HepG2 (cell line): Measurements from ENCODE around the gene EFNA3. TPM values are rescaled to one million over a fixed set of nuclear protein-coding genes. Genes with fewer than 3 reads are reported as not detected.

Source experiments
- KLF16 ChIP-seq, 2 experiments: sonication (generic) in 1 of 2; formaldehyde crosslinking in 1 of 2; IDR thresholded peaks; 2 replicates each; pipeline versions ENCODE4 v1.6.1 to v1.8.0; 2016 to 2023; ENCODE audit warnings: missing genetic modification reagents in 2 of 2, missing compliant biosample characterization in 1 of 2
- MTA3 ChIP-seq: sonication (generic); formaldehyde crosslinking; IDR thresholded peaks from 2 replicates; pipeline ENCODE4 v1.4.0; 2020; ENCODE audit warnings: missing genetic modification reagents
- NFE2L1 ChIP-seq: sonication (generic); formaldehyde crosslinking; IDR thresholded peaks from 2 replicates; pipeline ENCODE4 v1.4.0; 2020; ENCODE audit warnings: missing genetic modification reagents, mild to moderate bottlenecking, borderline replicate concordance
- RBM22 ChIP-seq: fragments of 200-400 bp; formaldehyde crosslinking; optimal IDR thresholded peaks from 2 replicates; pipeline ENCODE3; 2017; ENCODE audit warnings: mild to moderate bottlenecking, low read length, moderate library complexity
- U2AF1 ChIP-seq: fragments of 200-400 bp; formaldehyde crosslinking; optimal IDR thresholded peaks from 2 replicates; pipeline ENCODE3; 2017; ENCODE audit warnings: mild to moderate bottlenecking, low read depth, low read length
- ZMYM2 ChIP-seq: sonication (generic); formaldehyde crosslinking; IDR thresholded peaks from 2 replicates; pipeline ENCODE4 v1.8.0; 2022; ENCODE audit warnings: mild to moderate bottlenecking, missing genetic modification reagents
- ZNF160 ChIP-seq: sonication (generic); formaldehyde crosslinking; IDR thresholded peaks from 2 replicates; pipeline ENCODE4 v1.8.0; 2022; ENCODE audit warnings: mild to moderate bottlenecking, inconsistent platforms, missing genetic modification reagents
- ZNF296 ChIP-seq: sonication (generic); formaldehyde crosslinking; conservative IDR thresholded peaks from 2 replicates; pipeline ENCODE4 v1.5.0; 2020; ENCODE audit warnings: mild to moderate bottlenecking, missing genetic modification reagents
- ZNF574 ChIP-seq: sonication (generic); formaldehyde crosslinking; IDR thresholded peaks from 2 replicates; pipeline ENCODE4 v1.4.0; 2020; ENCODE audit warnings: missing genetic modification reagents
- ZNF615 ChIP-seq: sonication (generic); formaldehyde crosslinking; IDR thresholded peaks from 2 replicates; pipeline ENCODE4 v1.5.0; 2020; ENCODE audit warnings: mild to moderate bottlenecking, missing genetic modification reagents, borderline replicate concordance
- ZNF83 ChIP-seq: sonication (generic); formaldehyde crosslinking; IDR thresholded peaks from 2 replicates; pipeline ENCODE4 v1.4.0; 2020; ENCODE audit warnings: missing genetic modification reagents, mild to moderate bottlenecking, borderline replicate concordance
- polyA plus RNA-seq, 8 experiments: library from polyadenylated mRNA; depleted of rRNA in 3 of 8; stranded (reverse) in 7 of 8; unstranded in 1 of 8; fragments of >200 nt; fragmentation: Illumina TruSeq in 4 of 8; extraction: Trizol in 4 of 8; gene quantifications; 2 replicates each; pipeline versions ENCODE4 v1.2.1 to v1.2.3, GENCODE V29; 2011 to 2016; ENCODE audit warnings: low read depth in 4 of 8, missing spikeins in 1 of 8, mixed read lengths in 1 of 8; ENCODE audit not compliant: insufficient read depth in 1 of 8
- total RNA-seq, 5 experiments: library from RNA; depleted of rRNA; stranded (reverse); fragments of >200 nt; fragmentation: Illumina TruSeq; extraction: Trizol; gene quantifications; 2 replicates each; pipeline ENCODE4 v1.2.3, GENCODE V29; 2016; ENCODE audit warnings: low read depth in 1 of 5
- TF ChIP-seq, protein P1 (sequence below): sonication (generic); formaldehyde crosslinking; IDR thresholded peaks from 2 replicates; pipeline ENCODE4 v1.5.0; 2020; ENCODE audit warnings: missing genetic modification reagents, mild to moderate bottlenecking, borderline replicate concordance
- TF ChIP-seq, protein P2 (sequence below): sonication (generic); formaldehyde crosslinking; IDR thresholded peaks from 2 replicates; pipeline ENCODE4 v1.5.0; 2020; ENCODE audit warnings: mild to moderate bottlenecking, missing genetic modification reagents
- TF ChIP-seq, protein P3 (sequence below): sonication (generic); formaldehyde crosslinking; IDR thresholded peaks from one replicate; pipeline ENCODE4 v1.5.1; 2020; ENCODE audit warnings: mild to moderate bottlenecking, missing genetic modification reagents; ENCODE audit errors: not compliant biosample characterization

The EFNA3 gene
- total and polyA plus RNA-seq, 2 of the 13 experiments (the other 11 are each of a cell fraction or from before 2014, with no cell fraction given): 1.0 to 5.7 TPM

- TF ChIP-seq, protein P1, sequence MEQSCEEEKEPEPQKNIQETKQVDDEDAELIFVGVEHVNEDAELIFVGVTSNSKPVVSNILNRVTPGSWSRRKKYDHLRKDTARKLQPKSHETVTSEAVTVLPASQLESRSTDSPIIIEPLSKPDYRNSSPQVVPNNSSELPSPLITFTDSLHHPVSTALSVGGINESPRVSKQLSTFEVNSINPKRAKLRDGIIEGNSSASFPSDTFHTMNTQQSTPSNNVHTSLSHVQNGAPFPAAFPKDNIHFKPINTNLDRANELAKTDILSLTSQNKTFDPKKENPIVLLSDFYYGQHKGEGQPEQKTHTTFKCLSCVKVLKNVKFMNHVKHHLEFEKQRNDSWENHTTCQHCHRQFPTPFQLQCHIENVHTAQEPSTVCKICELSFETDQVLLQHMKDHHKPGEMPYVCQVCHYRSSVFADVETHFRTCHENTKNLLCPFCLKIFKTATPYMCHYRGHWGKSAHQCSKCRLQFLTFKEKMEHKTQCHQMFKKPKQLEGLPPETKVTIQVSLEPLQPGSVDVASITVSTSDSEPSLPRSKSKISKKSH (CRISPR knock-in tag): no peak
- TF ChIP-seq ZNF574 (no peak), KLF16 (CRISPR knock-in tag; IDR thresholded peaks at IDR 0.05) (0 out of 4 replicates have a peak, but pooled peaks of 1 of the 2 experiments have one; percentile 11), ZNF615 (CRISPR knock-in tag) (no peak), RBM22 (no peak), ZMYM2 (no peak), ZNF296 (0 out of 2 replicates have a peak, but pooled peaks have one; percentile 3), ZNF160 (no peak), ZNF83 (CRISPR knock-in tag) (0 out of 2 replicates have a peak, but pooled peaks have one; percentile 8), MTA3 (CRISPR knock-in tag) (no peak), NFE2L1 (CRISPR knock-in tag) (no peak), U2AF1 (no peak)
- TF ChIP-seq, protein P2, sequence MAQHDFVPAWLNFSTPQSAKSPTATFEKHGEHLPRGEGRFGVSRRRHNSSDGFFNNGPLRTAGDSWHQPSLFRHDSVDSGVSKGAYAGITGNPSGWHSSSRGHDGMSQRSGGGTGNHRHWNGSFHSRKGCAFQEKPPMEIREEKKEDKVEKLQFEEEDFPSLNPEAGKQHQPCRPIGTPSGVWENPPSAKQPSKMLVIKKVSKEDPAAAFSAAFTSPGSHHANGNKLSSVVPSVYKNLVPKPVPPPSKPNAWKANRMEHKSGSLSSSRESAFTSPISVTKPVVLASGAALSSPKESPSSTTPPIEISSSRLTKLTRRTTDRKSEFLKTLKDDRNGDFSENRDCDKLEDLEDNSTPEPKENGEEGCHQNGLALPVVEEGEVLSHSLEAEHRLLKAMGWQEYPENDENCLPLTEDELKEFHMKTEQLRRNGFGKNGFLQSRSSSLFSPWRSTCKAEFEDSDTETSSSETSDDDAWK (CRISPR knock-in tag): no peak
- TF ChIP-seq, protein P3, sequence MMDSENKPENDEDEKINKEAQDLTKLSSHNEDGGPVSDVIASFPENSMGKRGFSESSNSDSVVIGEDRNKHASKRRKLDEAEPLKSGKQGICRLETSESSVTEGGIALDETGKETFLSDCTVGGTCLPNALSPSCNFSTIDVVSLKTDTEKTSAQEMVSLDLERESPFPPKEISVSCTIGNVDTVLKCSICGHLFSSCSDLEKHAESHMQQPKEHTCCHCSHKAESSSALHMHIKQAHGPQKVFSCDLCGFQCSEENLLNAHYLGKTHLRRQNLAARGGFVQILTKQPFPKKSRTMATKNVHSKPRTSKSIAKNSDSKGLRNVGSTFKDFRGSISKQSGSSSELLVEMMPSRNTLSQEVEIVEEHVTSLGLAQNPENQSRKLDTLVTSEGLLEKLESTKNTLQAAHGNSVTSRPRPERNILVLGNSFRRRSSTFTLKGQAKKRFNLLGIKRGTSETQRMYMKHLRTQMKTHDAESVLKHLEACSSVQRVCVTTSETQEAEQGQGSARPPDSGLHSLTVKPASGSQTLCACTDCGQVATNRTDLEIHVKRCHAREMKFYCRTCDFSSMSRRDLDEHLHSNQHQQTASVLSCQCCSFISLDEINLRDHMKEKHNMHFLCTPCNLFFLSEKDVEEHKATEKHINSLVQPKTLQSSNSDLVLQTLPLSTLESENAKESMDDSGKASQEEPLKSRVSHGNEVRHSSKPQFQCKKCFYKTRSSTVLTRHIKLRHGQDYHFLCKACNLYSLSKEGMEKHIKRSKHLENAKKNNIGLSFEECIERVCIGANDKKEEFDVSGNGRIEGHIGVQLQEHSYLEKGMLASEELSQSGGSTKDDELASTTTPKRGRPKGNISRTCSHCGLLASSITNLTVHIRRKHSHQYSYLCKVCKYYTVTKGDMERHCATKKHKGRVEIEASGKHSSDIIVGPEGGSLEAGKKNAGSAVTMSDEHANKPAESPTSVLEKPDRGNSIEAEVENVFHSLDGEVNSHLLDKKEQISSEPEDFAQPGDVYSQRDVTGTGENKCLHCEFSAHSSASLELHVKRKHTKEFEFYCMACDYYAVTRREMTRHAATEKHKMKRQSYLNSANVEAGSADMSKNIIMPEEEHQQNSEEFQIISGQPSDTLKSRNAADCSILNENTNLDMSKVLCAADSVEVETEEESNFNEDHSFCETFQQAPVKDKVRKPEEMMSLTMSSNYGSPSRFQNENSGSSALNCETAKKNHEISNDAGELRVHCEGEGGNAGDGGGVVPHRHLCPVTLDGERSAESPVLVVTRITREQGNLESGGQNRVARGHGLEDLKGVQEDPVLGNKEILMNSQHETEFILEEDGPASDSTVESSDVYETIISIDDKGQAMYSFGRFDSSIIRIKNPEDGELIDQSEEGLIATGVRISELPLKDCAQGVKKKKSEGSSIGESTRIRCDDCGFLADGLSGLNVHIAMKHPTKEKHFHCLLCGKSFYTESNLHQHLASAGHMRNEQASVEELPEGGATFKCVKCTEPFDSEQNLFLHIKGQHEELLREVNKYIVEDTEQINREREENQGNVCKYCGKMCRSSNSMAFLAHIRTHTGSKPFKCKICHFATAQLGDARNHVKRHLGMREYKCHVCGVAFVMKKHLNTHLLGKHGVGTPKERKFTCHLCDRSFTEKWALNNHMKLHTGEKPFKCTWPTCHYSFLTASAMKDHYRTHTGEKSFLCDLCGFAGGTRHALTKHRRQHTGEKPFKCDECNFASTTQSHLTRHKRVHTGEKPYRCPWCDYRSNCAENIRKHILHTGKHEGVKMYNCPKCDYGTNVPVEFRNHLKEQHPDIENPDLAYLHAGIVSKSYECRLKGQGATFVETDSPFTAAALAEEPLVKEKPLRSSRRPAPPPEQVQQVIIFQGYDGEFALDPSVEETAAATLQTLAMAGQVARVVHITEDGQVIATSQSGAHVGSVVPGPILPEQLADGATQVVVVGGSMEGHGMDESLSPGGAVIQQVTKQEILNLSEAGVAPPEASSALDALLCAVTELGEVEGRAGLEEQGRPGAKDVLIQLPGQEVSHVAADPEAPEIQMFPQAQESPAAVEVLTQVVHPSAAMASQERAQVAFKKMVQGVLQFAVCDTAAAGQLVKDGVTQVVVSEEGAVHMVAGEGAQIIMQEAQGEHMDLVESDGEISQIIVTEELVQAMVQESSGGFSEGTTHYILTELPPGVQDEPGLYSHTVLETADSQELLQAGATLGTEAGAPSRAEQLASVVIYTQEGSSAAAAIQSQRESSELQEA (CRISPR knock-in tag): no peak
Measured at GRCh38 chr1:155130272-155131006, 51.8 kb downstream of the EFNA3 start (continued).
